Epithelial cell of esophagus (primary cell): ENCODE data around the gene SH3GL2.

Source experiments
- DNase-seq: peaks from one replicate; pipeline ENCODE4 v3.0.0; 2010; ENCODE audit warnings: low read depth
- H3K4me3 ChIP-seq: 2 replicates; pipeline ENCODE4 v1.5.1; 2011; ENCODE audit warnings: mild to moderate bottlenecking, low read length, control low read depth
- CTCF ChIP-seq: IDR thresholded peaks from 2 replicates; pipeline ENCODE4 v1.5.1; 2011; ENCODE audit warnings: low read depth, mild to moderate bottlenecking, low read length, control low read depth, inconsistent platforms; ENCODE audit not compliant: insufficient read depth; ENCODE audit errors: missing control alignments

Gene SH3GL2

GRCh38 chr9:17843236-17843635, 264.4 kb downstream of the SH3GL2 start:
- no peak for DNase-seq
- TF ChIP-seq CTCF = no peak
- no peak overlapping the region for H3K4me3 ChIP-seq
